Pancreas (tissue), 10 donors: ENCODE results near the gene IL2RA. TPM values are rescaled to one million over a fixed set of nuclear protein-coding genes. Genes with fewer than 3 reads are reported as not detected.

Experiments
- ATAC-seq, 4 donors: fragments of 200-7000 bp; cut with Tn5 transposase; one replicate each; pipeline versions ENCODE4 v1.8.0 to v1.9.1; 2020; ENCODE audit warnings: mild to moderate bottlenecking in 4 of 4, moderate library complexity in 4 of 4
- DNase-seq, 6 donors: peaks; one replicate each; pipeline ENCODE4 v3.0.0-alpha.2; 2020
- FAIRE-seq: peaks from 2 replicates; lab custom pipeline; 2012; peaks lifted over from hg19 to GRCh38; lab: Jason Lieb, UNC
- H3K27ac ChIP-seq, 4 donors: fragments of 200-600 bp; sonication (generic); 1 replicate in 3 of 4; 2 replicates in 1 of 4; pipeline versions ENCODE4 v1.5.0 to v1.8.0; 2020
- H3K27me3 ChIP-seq, 4 donors: fragments of 200-600 bp; one replicate each; pipeline ENCODE4 v1.8.0; 2021
- H3K36me3 ChIP-seq, 3 donors: fragments of 200-600 bp; sonication (generic) in 1 of 3; one replicate each; pipeline versions ENCODE4 v1.5.0 to v1.8.0; 2020 to 2021
- H3K4me1 ChIP-seq, 3 donors: fragments of 200-600 bp; one replicate each; pipeline ENCODE4 v1.8.0; 2021
- H3K4me3 ChIP-seq, 4 donors: fragments of 200-600 bp; sonication (generic) in 2 of 4; one replicate each; pipeline versions ENCODE4 v1.5.0 to v1.8.0; 2020 to 2021
- H3K9me3 ChIP-seq, 4 donors: fragments of 200-600 bp; one replicate each; pipeline ENCODE4 v1.8.0; 2021
- WGBS, 2 donors: extraction: QIAGEN DNeasy Blood & Tissue Kit; methylation state at CpG; one replicate each; pipeline ENCODE4 v1.1.7; 2013; 5-methylcytosine and 5-hydroxymethylcytosine counted together
- intact Hi-C, 3 donors: fragments of 100-400 bp; cut with DNase I; formaldehyde crosslinking; loops; one replicate each; pipeline versions ENCODE4 v1.11.1 to v1.14.2; 2022
- polyA plus RNA-seq, 2 donors: library from polyadenylated mRNA; stranded (reverse); fragments of 200-250 nt; gene quantifications; one replicate each; pipeline ENCODE4 v1.2.3, GENCODE V29; 2013
- total RNA-seq, 6 donors: library from RNA; stranded (reverse); fragmentation: NEBNext Ultra II Directional in 4 of 6; extraction: Animal tissue kit (Norgen Biotek cat#: 25700) in 4 of 6; gene quantifications; one replicate each; pipeline versions ENCODE4 v1.2.1 to v1.2.4, GENCODE V29; 2021 to 2023
- TF ChIP-seq, protein P1 (sequence below), 4 donors: fragments of 200-600 bp; sonication (generic) in 3 of 4; IDR thresholded peaks; one replicate each; pipeline versions ENCODE4 v1.5.0 to v1.8.0; 2021; ENCODE audit warnings: antibody characterized with exemption in 4 of 4
- donor health status: healthy with polysubstance abuse.
- donor health status: DM: no; HTN: no; CAD: no; lungs with moderate emphysema.
- donor health status: DM: no; HTN: no; CAD: no.
- donor health status: control.
- donor health status: control.
- donor health status: Bipolar disorder and iron deficiency.
- donor health status: DM: yes; HTN: yes; CAD: no.
- donor health status: DM: no; HTN: no; CAD: no.
- donor health status: DM: no; HTN: no; CAD: no.
- donor health status: DM: yes; HTN: yes; CAD: no.

The IL2RA gene
- total and polyA plus RNA-seq, 8 donors, result 0.11 to 1.1 (median 0.26) TPM; not detected in 2

DNA sequence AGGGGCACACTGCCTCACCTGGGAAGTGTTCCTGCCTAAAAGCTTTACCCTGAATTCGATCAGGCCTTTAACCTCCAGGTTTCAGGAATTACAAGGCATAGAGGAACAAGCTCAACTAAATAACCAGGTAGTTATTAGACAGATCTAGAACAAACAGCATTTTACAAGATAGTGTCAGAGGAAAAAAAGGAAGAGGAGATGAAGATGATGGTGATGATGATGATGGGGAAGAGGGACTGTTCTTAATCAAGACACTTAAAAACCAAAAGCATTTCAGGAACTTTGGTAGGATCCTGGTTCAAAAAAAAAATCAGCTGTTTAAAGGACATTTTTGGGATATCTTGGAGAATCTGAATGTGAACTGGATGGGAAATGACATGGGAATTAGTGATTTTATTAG is 38.2 kb upstream of the IL2RA start:
- no peak for DNase-seq
- TF ChIP-seq, protein P1, sequence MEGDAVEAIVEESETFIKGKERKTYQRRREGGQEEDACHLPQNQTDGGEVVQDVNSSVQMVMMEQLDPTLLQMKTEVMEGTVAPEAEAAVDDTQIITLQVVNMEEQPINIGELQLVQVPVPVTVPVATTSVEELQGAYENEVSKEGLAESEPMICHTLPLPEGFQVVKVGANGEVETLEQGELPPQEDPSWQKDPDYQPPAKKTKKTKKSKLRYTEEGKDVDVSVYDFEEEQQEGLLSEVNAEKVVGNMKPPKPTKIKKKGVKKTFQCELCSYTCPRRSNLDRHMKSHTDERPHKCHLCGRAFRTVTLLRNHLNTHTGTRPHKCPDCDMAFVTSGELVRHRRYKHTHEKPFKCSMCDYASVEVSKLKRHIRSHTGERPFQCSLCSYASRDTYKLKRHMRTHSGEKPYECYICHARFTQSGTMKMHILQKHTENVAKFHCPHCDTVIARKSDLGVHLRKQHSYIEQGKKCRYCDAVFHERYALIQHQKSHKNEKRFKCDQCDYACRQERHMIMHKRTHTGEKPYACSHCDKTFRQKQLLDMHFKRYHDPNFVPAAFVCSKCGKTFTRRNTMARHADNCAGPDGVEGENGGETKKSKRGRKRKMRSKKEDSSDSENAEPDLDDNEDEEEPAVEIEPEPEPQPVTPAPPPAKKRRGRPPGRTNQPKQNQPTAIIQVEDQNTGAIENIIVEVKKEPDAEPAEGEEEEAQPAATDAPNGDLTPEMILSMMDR (IDR thresholded peaks at IDR 0.05), result no peak
- intact Hi-C loops, result no loop called here
- Histone ChIP-seq H3K4me1 (no peaks in the 10 kb centered on the region), H3K27ac (no peak overlapping the region), H3K9me3 (no peaks in the 10 kb centered on the region), H3K27me3 (no peaks in the 10 kb centered on the region), H3K4me3 (no peak overlapping the region), H3K36me3 (peaks cover 0 to 28% (median 0%) of the 10 kb centered on the region in 3 donors)
- 66 to 83% methylated on average over 1 of the region's 1 CpG for whole genome bisulfite sequencing, 2 donors
- ATAC-seq, result no peak
- no peak for FAIRE-seq

DNA sequence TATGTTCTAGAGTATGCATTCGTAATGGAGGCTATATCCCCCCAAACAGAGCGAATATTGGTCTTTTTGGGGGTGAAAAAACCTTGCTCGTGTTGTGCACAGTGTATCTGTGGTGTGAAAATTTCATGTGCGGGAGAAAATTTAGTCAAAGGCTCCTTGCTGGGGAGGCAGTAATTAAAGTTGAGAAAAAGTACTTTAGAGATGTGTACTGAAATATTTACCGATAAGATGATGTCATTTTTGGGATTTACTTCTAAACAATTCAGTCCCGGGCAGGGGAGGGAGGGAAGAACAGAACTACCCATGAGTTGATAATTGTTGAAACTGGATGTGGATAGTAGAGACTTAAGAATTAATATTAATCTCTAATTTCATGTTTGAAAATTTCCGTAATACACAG is 36.0 kb upstream of the IL2RA start:
- no peak overlapping the region for H3K27ac ChIP-seq
- no peak for ATAC-seq
- FAIRE-seq, result no peak
- no peaks in the 10 kb centered on the region for H3K27me3 ChIP-seq
- DNase-seq, result no peak
- TF ChIP-seq, protein P1 (IDR thresholded peaks at IDR 0.05), result no peak
- peaks cover 0 to 28% (median 0%) of the 10 kb centered on the region in 3 donors for H3K36me3 ChIP-seq
- intact Hi-C loops, result no loop called here
- H3K9me3 ChIP-seq, result no peaks in the 10 kb centered on the region
- 88 to 93% methylated on average over 7 of the region's 7 CpGs for WGBS, 2 donors
- no peaks in the 10 kb centered on the region for H3K4me1 ChIP-seq
- H3K4me3 ChIP-seq, result no peak overlapping the region

DNA sequence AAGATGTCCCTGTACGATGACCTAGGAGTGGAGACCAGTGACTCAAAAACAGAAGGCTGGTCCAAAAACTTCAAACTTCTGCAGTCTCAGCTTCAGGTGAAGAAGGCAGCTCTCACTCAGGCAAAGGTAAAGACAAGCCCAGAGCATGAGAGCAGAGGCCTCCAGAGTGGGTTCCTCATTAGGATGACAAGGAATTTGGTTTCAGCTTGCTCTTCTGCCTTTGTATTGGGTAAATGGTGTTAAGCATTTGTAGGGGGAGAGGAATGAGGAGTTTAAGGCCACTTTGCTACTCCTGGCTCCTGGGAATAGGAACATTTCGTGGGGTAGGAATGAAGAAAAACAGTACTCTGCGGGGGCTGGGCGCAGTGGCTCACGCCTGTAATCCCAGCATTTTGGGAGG is 34.9 kb upstream of the IL2RA start:
- ATAC-seq, result no peak
- no peak for FAIRE-seq

DNA sequence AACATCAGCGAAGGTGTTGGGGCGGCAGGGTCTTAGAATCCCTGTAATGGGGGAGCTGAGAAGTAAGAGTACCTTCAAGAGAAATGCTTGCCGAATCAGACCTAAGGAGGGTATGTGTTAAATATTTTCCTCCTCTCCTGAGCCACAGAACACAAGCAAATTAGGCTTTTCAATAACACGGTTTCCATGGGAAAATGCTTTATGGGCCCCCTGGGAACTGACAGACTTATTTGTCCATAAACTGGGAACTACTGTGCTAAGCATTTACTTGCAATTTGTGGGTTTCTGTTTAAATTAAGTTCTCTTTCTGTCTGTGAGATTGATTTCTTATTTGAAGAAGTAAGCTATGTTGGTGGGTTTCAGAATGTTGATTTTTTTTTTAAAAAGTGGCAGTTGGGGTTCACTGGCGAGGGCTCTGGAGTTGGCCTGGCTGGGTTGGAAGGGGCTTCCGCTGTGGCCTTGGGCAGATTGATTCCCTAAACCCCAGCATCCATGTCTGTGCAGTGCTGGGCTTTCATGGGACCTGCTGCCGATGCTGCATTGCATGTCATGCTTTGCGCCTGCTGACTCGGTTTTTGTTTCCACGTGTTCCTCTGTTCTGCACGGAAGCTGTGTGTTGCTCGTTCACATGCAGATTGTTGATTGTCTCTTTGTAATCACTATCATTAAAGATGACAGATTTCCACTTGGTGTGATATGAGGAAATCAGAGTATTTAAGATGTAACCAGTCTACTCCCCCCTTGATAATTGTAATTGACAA is 33.8 kb upstream of the IL2RA start:
- Histone ChIP-seq H3K27me3 (no peaks in the 10 kb centered on the region), H3K4me1 (peaks cover 0 to 12% (median 4%) of the 10 kb centered on the region in 3 donors), H3K9me3 (no peaks in the 10 kb centered on the region), H3K4me3 (no peak overlapping the region), H3K36me3 (peaks cover 0 to 14% (median 0%) of the 10 kb centered on the region in 3 donors), H3K27ac (no peak overlapping the region)
- no peak for ATAC-seq
- intact Hi-C loops, result no loop called here
- no peak for FAIRE-seq
- 78 to 80% methylated on average over 12 of the region's 12 CpGs for WGBS, 2 donors
- no peak for DNase-seq
- TF ChIP-seq, protein P1 (IDR thresholded peaks at IDR 0.05), result no peak

More for the DNA sequence above, 34.9 kb upstream of the IL2RA start:
- H3K9me3 ChIP-seq, result no peaks in the 10 kb centered on the region
- H3K4me1 ChIP-seq, result peaks cover 0 to under 1% (median 0%) of the 10 kb centered on the region in 3 donors
- TF ChIP-seq, protein P1 (IDR thresholded peaks at IDR 0.05), result no peak
- H3K36me3 ChIP-seq, result peaks cover 0 to 25% (median 0%) of the 10 kb centered on the region in 3 donors
- DNase-seq, result no peak
- intact Hi-C loops, result no loop called here
- no peak overlapping the region for H3K27ac ChIP-seq
- H3K27me3 ChIP-seq, result no peaks in the 10 kb centered on the region
- H3K4me3 ChIP-seq, result no peak overlapping the region
- WGBS, 2 donors, result 93 to 95% methylated on average over 5 of the region's 5 CpGs

DNA sequence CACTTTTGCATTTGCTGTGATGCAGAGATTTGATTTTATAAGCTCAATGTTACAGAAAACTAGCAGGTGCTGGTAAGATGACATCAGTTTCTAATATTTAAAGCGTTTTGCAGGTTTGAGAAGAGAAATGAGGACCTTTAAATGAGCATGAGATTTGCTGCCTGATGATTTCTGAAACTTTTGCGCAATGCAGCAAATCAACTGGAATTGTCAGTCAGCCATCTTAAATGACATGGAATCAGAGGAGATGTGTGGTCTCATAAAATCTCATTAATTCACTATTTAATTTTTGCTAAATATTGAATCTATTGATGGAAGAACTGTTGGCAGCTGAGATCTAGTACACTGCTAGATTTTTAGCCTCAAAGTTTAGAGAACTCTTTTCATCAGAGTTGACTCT is 30.6 kb upstream of the IL2RA start:
- no peak overlapping the region for H3K27ac ChIP-seq
- no peaks in the 10 kb centered on the region for H3K9me3 ChIP-seq
- ATAC-seq, result no peak
- H3K4me3 ChIP-seq, result no peak overlapping the region
- intact Hi-C loops, result no loop called here
- FAIRE-seq, result no peak
- H3K27me3 ChIP-seq, result no peaks in the 10 kb centered on the region
- H3K4me1 ChIP-seq, result peaks cover 0 to 21% (median 9%) of the 10 kb centered on the region in 3 donors
- H3K36me3 ChIP-seq, result peaks cover 0 to 7% (median 0%) of the 10 kb centered on the region in 3 donors
- no peak for DNase-seq
- WGBS, 2 donors, result 62 to 72% methylated on average over 2 of the region's 2 CpGs
- TF ChIP-seq, protein P1 (IDR thresholded peaks at IDR 0.05), result no peak
